A673 (cell line): ENCODE measurements around the gene POLR2J3. TPM values are rescaled to one million over a fixed set of nuclear protein-coding genes. Genes with fewer than 3 reads are reported as not detected.
"Not testable (repeated sequence)": the region's sequence is repeated elsewhere in the genome, so short reads cannot be mapped to it uniquely, and the experiment has no call there.

ENCODE experiments used
- BruUV-seq: library from RNA; stranded (reverse); fragments of 400-500 nt; replicated peaks from 2 replicates; lab custom pipeline; 2021; lab: Mats Ljungman, UMichigan
- CTCF ChIA-PET: fragments of 300-600 bp; sonication (Branson Sonifier 250); formaldehyde crosslinking; loops from one replicate; lab custom pipeline; 2022; ENCODE audit warnings: antibody characterized with exemption; lab: Charles Lee
- POLR2A ChIA-PET: fragments of 300-600 bp; sonication (Branson Sonifier 250); formaldehyde crosslinking; loops from one replicate; lab custom pipeline; 2022; ENCODE audit warnings: antibody characterized with exemption; ENCODE audit not compliant: low non-redundant PET; lab: Charles Lee
- DNase-seq: peaks from one replicate; pipeline ENCODE4 v3.0.0-alpha.2; 2015; ENCODE audit warnings: low spot score
- H3K27ac ChIP-seq: fragments of 200-600 bp; sonication (generic); 2 replicates; pipeline ENCODE4 v1.5.1; 2016; ENCODE audit warnings: mixed run types, low read depth, mild to moderate bottlenecking, mixed read lengths, antibody characterized with exemption, low read length; ENCODE audit not compliant: poor library complexity, severe bottlenecking
- H3K27me3 ChIP-seq: fragments of 200-600 bp; sonication (generic); replicated peaks from 2 replicates; pipeline ENCODE4 v1.6.1; 2017; ENCODE audit warnings: mixed run types, low read depth, mild to moderate bottlenecking, mixed read lengths, antibody characterized with exemption, low read length; ENCODE audit not compliant: insufficient read depth, poor library complexity
- H3K36me3 ChIP-seq: fragments of 200-600 bp; sonication (generic); 2 replicates; pipeline ENCODE4 v1.6.1; 2016; ENCODE audit warnings: mixed run types, mild to moderate bottlenecking, mixed read lengths, antibody characterized with exemption, low read length; ENCODE audit not compliant: insufficient read depth, poor library complexity, severe bottlenecking
- H3K4me1 ChIP-seq: fragments of 200-600 bp; sonication (generic); 2 replicates; pipeline ENCODE4 v1.6.1; 2017; ENCODE audit warnings: mixed run types, mild to moderate bottlenecking, mixed read lengths, antibody characterized with exemption, low read length; ENCODE audit not compliant: insufficient read depth, poor library complexity, severe bottlenecking
- H3K4me3 ChIP-seq: fragments of 200-600 bp; sonication (generic); 2 replicates; pipeline ENCODE4 v1.5.1; 2016; ENCODE audit warnings: low read depth, mixed run types, mild to moderate bottlenecking, mixed read lengths, low read length; ENCODE audit not compliant: poor library complexity, severe bottlenecking
- H3K9me3 ChIP-seq: fragments of 200-600 bp; sonication (generic); 2 replicates; pipeline ENCODE4 v1.6.1; 2016; ENCODE audit warnings: mixed run types, low read depth, mild to moderate bottlenecking, mixed read lengths, antibody characterized with exemption, low read length; ENCODE audit not compliant: poor library complexity, severe bottlenecking
- intact Hi-C: fragments of 100-400 bp; cut with micrococcal nuclease; formaldehyde crosslinking; loops from one replicate; pipeline ENCODE4 v1.10.0; 2022; ENCODE audit not compliant: unreplicated experiment
- total RNA-seq: library from RNA; stranded (reverse); gene quantifications from 2 replicates; pipeline ENCODE4 v1.2.3, GENCODE V29; 2021

Gene POLR2J3
- total RNA-seq, 1 experiment from 2014 or later: 23.3 TPM

DNA sequence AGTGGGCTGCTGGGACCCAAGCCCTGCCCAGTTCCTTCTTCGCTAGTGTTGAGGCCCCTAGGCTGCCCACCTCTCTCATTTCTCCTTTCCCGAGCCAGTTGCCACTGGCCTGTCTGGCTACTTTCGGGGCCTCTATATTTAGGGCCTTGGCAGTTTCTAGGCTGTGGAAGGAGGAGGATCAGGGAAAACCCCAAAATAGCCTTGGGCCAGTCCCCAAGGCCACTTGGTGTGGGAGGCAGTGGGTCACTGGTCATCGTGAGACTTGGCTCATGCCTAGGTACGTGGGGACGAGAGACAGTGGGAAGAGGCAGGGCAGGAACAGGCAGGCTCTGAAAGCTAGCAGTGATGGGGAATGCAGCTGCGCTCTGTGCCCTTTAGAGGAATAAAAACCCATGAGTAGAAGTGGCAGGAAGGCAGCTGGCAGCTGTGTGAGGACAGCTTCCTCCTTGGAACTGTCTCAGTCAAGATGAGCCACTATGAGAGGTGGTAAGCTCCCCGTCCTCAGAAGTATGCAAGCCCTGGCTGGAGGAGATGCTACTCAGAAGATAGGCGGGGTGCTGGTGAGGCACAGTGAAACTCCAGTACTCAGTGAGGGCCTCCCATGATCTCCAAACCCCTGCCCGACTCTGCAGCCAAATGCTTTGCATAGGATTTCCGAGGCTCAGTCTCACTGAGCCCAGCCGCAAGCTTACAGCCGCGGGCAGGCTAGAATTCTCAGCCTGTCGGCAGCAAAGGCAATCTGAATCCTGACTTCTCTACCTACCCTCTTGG, 41.4 kb upstream of the POLR2J3 start:
- H3K4me3 ChIP-seq, BruUV-seq, H3K4me1 ChIP-seq, CTCF ChIA-PET, H3K9me3 ChIP-seq, DNase-seq, H3K27me3 ChIP-seq, H3K27ac ChIP-seq, intact Hi-C loops, POLR2A ChIA-PET, H3K36me3 ChIP-seq: not testable (repeated sequence)

- CTCF ChIA-PET, H3K27ac ChIP-seq, intact Hi-C loops, H3K27me3 ChIP-seq, H3K9me3 ChIP-seq, H3K4me3 ChIP-seq, POLR2A ChIA-PET, H3K4me1 ChIP-seq, BruUV-seq, H3K36me3 ChIP-seq: not testable (repeated sequence)
- peak; percentile 11 for DNase-seq
Observed at GRCh38 chr7:102611675-102612325, 39.4 kb upstream of the POLR2J3 start.

DNA sequence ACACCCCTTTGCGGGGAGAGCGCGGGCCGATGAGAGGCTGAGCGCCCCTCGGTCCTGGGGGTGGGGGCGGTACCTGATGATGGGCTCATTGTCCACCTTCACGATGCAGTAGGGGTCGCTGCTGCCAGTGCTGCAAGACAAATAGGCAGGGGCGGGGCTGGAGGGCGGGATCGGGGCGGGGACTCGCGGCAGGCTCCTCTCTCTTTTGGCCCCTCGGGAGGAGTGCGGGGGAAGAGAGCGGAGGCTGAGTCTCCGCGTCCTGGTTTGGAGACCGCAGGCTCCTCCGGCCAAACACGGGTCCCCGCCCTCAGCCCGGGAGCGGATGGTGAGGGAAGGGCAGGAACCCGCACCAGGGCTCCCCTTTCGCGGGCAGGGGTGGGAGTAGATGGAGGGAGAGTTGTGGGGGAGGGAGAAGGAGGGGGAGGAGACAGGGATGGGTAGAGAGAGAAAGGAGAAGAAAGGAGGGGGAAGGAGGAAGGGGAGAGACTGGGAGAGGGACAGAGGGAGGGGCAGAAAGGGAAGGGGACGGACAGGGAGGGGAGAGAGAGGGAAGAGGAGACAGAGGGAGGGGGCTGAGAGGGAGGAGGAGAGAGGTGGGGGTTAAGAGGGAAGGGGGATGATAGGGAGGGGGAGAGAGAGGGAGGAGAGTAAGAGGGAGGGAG, 38.8 kb upstream of the POLR2J3 start:
- H3K4me1 ChIP-seq, BruUV-seq, H3K27ac ChIP-seq, CTCF ChIA-PET, POLR2A ChIA-PET, DNase-seq, H3K27me3 ChIP-seq, intact Hi-C loops, H3K36me3 ChIP-seq, H3K4me3 ChIP-seq, H3K9me3 ChIP-seq: not testable (repeated sequence)

- H3K4me1 ChIP-seq, H3K36me3 ChIP-seq, H3K27ac ChIP-seq, H3K27me3 ChIP-seq, H3K4me3 ChIP-seq, BruUV-seq, DNase-seq, intact Hi-C loops, H3K9me3 ChIP-seq, CTCF ChIA-PET, POLR2A ChIA-PET: not testable (repeated sequence)
Observed at GRCh38 chr7:102610441-102610840, 38.1 kb upstream of the POLR2J3 start.

- H3K27me3 ChIP-seq, H3K9me3 ChIP-seq, POLR2A ChIA-PET, DNase-seq, CTCF ChIA-PET, BruUV-seq, H3K27ac ChIP-seq, H3K4me1 ChIP-seq, H3K36me3 ChIP-seq, H3K4me3 ChIP-seq, intact Hi-C loops: not testable (repeated sequence)
Observed at GRCh38 chr7:102609734-102610133, 37.4 kb upstream of the POLR2J3 start.

DNA sequence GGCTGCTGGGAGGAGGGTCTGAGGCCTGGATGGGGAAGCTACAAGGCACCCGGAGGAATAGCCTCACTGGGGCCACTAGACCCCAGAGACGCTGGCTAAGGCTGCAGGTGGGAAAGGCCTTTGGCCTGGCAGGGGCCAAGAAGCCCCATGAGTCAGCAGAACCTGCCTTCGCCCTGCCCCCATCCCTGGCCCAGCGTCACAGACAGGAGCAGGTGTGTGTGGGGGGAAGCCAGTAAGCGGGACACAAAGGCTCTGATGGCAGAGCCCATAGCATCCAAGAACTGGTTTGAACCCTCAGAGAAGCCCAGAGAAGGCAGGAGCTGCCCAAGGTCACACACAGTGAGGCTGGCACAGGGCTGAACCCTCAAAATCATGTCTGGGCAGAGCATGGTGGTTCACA, 34.5 kb upstream of the POLR2J3 start:
- H3K27me3 ChIP-seq, H3K9me3 ChIP-seq, H3K4me3 ChIP-seq, H3K27ac ChIP-seq, POLR2A ChIA-PET, DNase-seq, H3K4me1 ChIP-seq, BruUV-seq, CTCF ChIA-PET, intact Hi-C loops, H3K36me3 ChIP-seq: not testable (repeated sequence)

DNA sequence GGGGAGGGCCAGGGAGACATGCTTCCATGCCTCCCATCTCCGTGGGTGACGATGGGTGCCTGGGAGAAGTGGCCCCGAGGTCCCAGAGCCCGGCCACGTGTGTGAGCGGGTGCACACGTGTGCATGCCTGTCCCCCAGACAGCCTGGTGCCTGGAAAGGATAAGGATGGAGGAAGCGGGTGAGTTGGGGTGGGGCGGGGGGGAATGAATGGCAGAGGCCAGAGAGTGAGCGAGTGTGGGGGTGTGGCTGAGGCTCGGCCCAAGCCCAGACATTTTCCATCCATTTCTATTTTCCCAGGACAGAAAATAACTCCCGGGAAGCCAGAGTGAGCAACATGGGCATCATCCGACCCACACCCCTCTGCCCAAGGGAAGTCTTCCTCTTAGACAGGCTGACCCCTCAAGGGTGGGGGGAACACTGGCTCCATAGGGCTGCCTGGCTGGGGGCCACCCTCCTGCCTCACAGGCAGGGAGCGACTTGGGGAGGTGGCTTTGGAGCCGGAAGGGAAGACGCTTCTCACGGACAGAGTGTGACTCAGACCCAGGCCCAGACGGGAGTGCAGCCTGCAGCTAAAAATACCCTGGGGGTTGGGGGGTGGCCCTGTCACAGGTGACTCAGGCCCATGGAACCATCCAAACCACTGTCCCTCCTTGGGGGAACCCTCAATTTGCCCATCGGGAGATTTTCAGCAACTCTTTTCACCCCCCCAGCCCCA, 32.2 kb upstream of the POLR2J3 start:
- H3K36me3 ChIP-seq, POLR2A ChIA-PET, H3K27me3 ChIP-seq, DNase-seq, H3K4me3 ChIP-seq, intact Hi-C loops, BruUV-seq, CTCF ChIA-PET, H3K9me3 ChIP-seq, H3K4me1 ChIP-seq, H3K27ac ChIP-seq: not testable (repeated sequence)
